ENCODE results near the gene SERPINA5. TPM values are rescaled to one million over a fixed set of nuclear protein-coding genes. Genes with fewer than 3 reads are reported as not detected.

SERPINA5 gene
- total and polyA plus RNA-seq, 7 experiments from 2014 or later = not detected

GRCh38 chr14:94545131-94545841, 35.9 kb upstream of the SERPINA5 start:
- H3K4me3 ChIP-seq (ENCODE audit: low read length) = no peak overlapping the region
- H3K36me3 Mint-ChIP-seq = no peaks in the 10 kb centered on the region
- ATAC-seq (no peak), DNase-seq (no peak)
- no peak overlapping the region for H3K27ac ChIP-seq (ENCODE audit: low read depth, low read length)
- no peaks in the 10 kb centered on the region for H3K9me3 ChIP-seq (ENCODE audit: control insufficient read depth in 2 of 3, low read length in 3 of 3)
- ChIA-PET CTCF (interaction anchor here (0.8 kb wide), 1 partner anchor 206 kb away, joined by 3 read pairs; no protein-coding TSS in a partner anchor), POLR2A (no interaction called here)
- H3K9me3 Mint-ChIP-seq = peaks cover 0 to 13% (median 0%) of the 10 kb centered on the region in 11 donors
- no peaks in the 10 kb centered on the region for H3K4me1 Mint-ChIP-seq
- no peak overlapping the region for H3K27ac Mint-ChIP-seq
- H3K27me3 ChIP-seq (ENCODE audit: control insufficient read depth in 2 of 2, insufficient read depth in 2 of 2, low read length in 2 of 2) = peaks cover 0 to 3% of the 10 kb centered on the region in 2 donors
- peaks cover 0 to 56% (median 14%) of the 10 kb centered on the region in 5 donors for H3K27me3 Mint-ChIP-seq
- no peaks in the 10 kb centered on the region for H3K4me1 ChIP-seq (ENCODE audit: control insufficient read depth in 2 of 2, insufficient read depth in 2 of 2, low read length in 2 of 2)
- H3K4me3 Mint-ChIP-seq = no peak overlapping the region
- no peaks in the 10 kb centered on the region for H3K36me3 ChIP-seq (ENCODE audit: control insufficient read depth in 2 of 3, insufficient read depth in 3 of 3, low read length in 3 of 3)
- intact Hi-C loops (cut with micrococcal nuclease) = loop anchor here in 1 of 2 donors (5.0 kb wide), 1 partner anchor 413 kb away; no protein-coding TSS in a partner anchor

GRCh38 chr14:94547151-94547680, 34.0 kb upstream of the SERPINA5 start:
- Histone ChIP-seq H3K27ac (ENCODE audit: low read depth, low read length) (no peak overlapping the region), H3K9me3 (ENCODE audit: control insufficient read depth in 2 of 3, low read length in 3 of 3) (no peaks in the 10 kb centered on the region), H3K4me3 (ENCODE audit: low read length) (no peak overlapping the region), H3K36me3 (ENCODE audit: control insufficient read depth in 2 of 3, insufficient read depth in 3 of 3, low read length in 3 of 3) (no peaks in the 10 kb centered on the region), H3K27me3 (ENCODE audit: control insufficient read depth in 2 of 2, insufficient read depth in 2 of 2, low read length in 2 of 2) (peaks cover 0 to 3% of the 10 kb centered on the region in 2 donors), H3K4me1 (ENCODE audit: control insufficient read depth in 2 of 2, insufficient read depth in 2 of 2, low read length in 2 of 2) (no peaks in the 10 kb centered on the region)
- Mint-ChIP-seq H3K27me3 (peaks cover 8 to 46% (median 23%) of the 10 kb centered on the region in 5 donors), H3K9me3 (peaks cover 0 to 13% (median 0%) of the 10 kb centered on the region in 11 donors), H3K4me3 (no peak overlapping the region), H3K36me3 (no peaks in the 10 kb centered on the region), H3K27ac (no peak overlapping the region), H3K4me1 (no peaks in the 10 kb centered on the region)
- intact Hi-C loops (cut with micrococcal nuclease) = loop anchor here in 1 of 2 donors (5.0 kb wide), 1 partner anchor 415 kb away; no protein-coding TSS in a partner anchor
- DNase-seq (no peak), ATAC-seq (no peak)
- CTCF ChIA-PET = no interaction called here
- POLR2A ChIA-PET = no interaction called here

GRCh38 chr14:94547726-94548125, 33.5 kb upstream of the SERPINA5 start:
- ATAC-seq (no peak), DNase-seq (no peak)
- H3K27me3 ChIP-seq (ENCODE audit: control insufficient read depth in 2 of 2, insufficient read depth in 2 of 2, low read length in 2 of 2) = peaks cover 0 to 3% of the 10 kb centered on the region in 2 donors
- no peaks in the 10 kb centered on the region for H3K4me1 ChIP-seq (ENCODE audit: control insufficient read depth in 2 of 2, insufficient read depth in 2 of 2, low read length in 2 of 2)
- H3K27me3 Mint-ChIP-seq = peaks cover 13 to 47% (median 28%) of the 10 kb centered on the region in 5 donors
- intact Hi-C loops (cut with micrococcal nuclease) = loop anchor here in 1 of 2 donors (5.0 kb wide), 1 partner anchor 415 kb away; no protein-coding TSS in a partner anchor
- ChIA-PET POLR2A (no interaction called here), CTCF (no interaction called here)
- H3K4me1 Mint-ChIP-seq = no peaks in the 10 kb centered on the region
- H3K27ac Mint-ChIP-seq = no peak overlapping the region
- no peak overlapping the region for H3K4me3 ChIP-seq (ENCODE audit: low read length)
- H3K9me3 ChIP-seq (ENCODE audit: control insufficient read depth in 2 of 3, low read length in 3 of 3) = no peaks in the 10 kb centered on the region
- no peak overlapping the region for H3K4me3 Mint-ChIP-seq
- H3K9me3 Mint-ChIP-seq = peaks cover 0 to 13% (median 4%) of the 10 kb centered on the region in 11 donors
- no peak overlapping the region for H3K27ac ChIP-seq (ENCODE audit: low read depth, low read length)
- no peaks in the 10 kb centered on the region for H3K36me3 Mint-ChIP-seq
- no peaks in the 10 kb centered on the region for H3K36me3 ChIP-seq (ENCODE audit: control insufficient read depth in 2 of 3, insufficient read depth in 3 of 3, low read length in 3 of 3)

- intact Hi-C loops (cut with micrococcal nuclease) = loop anchor here in 1 of 2 donors (5.0 kb wide), 1 partner anchor 416 kb away; no protein-coding TSS in a partner anchor
- H3K27me3 Mint-ChIP-seq = peaks cover 13 to 50% (median 32%) of the 10 kb centered on the region in 5 donors
These were observed 32.9 kb upstream of the SERPINA5 start for GRCh38 chr14:94548131-94548998.

GRCh38 chr14:94548999-94549985, 31.9 kb upstream of the SERPINA5 start:
- ChIA-PET CTCF (interaction anchor here (0.6 to 1.7 kb wide), 4 partner anchors 10 to 417 kb away, joined by 3 to 9 read pairs (median 4); partner anchors contain the start of gene SERPINA4), POLR2A (no interaction called here)
- Histone ChIP-seq H3K27ac (ENCODE audit: low read depth, low read length) (no peak overlapping the region), H3K4me1 (ENCODE audit: control insufficient read depth in 2 of 2, insufficient read depth in 2 of 2, low read length in 2 of 2) (no peaks in the 10 kb centered on the region), H3K27me3 (ENCODE audit: control insufficient read depth in 2 of 2, insufficient read depth in 2 of 2, low read length in 2 of 2) (peaks cover 0 to 3% of the 10 kb centered on the region in 2 donors), H3K4me3 (ENCODE audit: low read length) (no peak overlapping the region), H3K9me3 (ENCODE audit: control insufficient read depth in 2 of 3, low read length in 3 of 3) (no peaks in the 10 kb centered on the region), H3K36me3 (ENCODE audit: control insufficient read depth in 2 of 3, insufficient read depth in 3 of 3, low read length in 3 of 3) (no peaks in the 10 kb centered on the region)
- no peaks in the 10 kb centered on the region for H3K36me3 Mint-ChIP-seq
- H3K27ac Mint-ChIP-seq = no peak overlapping the region
- ATAC-seq = no peak
- peaks cover 16 to 52% (median 39%) of the 10 kb centered on the region in 5 donors for H3K27me3 Mint-ChIP-seq
- DNase-seq = peak in 6 of 9 donors; percentile 4 to 64 (median 21)
- H3K4me1 Mint-ChIP-seq = no peaks in the 10 kb centered on the region
- H3K4me3 Mint-ChIP-seq = no peak overlapping the region
- intact Hi-C loops (cut with micrococcal nuclease) = loop anchor here in 1 of 2 donors (5.0 kb wide), 1 partner anchor 417 kb away; no protein-coding TSS in a partner anchor
- H3K9me3 Mint-ChIP-seq = peaks cover 0 to 17% (median 5%) of the 10 kb centered on the region in 11 donors

More at GRCh38 chr14:94548131-94548998, 32.9 kb upstream of the SERPINA5 start:
- no peaks in the 10 kb centered on the region for H3K4me1 ChIP-seq (ENCODE audit: control insufficient read depth in 2 of 2, insufficient read depth in 2 of 2, low read length in 2 of 2)
- H3K27ac ChIP-seq (ENCODE audit: low read depth, low read length) = no peak overlapping the region
- ATAC-seq (no peak), DNase-seq (no peak)
- H3K4me1 Mint-ChIP-seq = no peaks in the 10 kb centered on the region
- no peaks in the 10 kb centered on the region for H3K9me3 ChIP-seq (ENCODE audit: control insufficient read depth in 2 of 3, low read length in 3 of 3)
- CTCF ChIA-PET = interaction anchor here (0.6 to 1.7 kb wide), 4 partner anchors 9 to 416 kb away, joined by 3 to 9 read pairs (median 4); partner anchors contain the start of gene SERPINA4
- H3K4me3 Mint-ChIP-seq = no peak overlapping the region
- no peak overlapping the region for H3K4me3 ChIP-seq (ENCODE audit: low read length)
- POLR2A ChIA-PET = no interaction called here
- peaks cover 0 to 3% of the 10 kb centered on the region in 2 donors for H3K27me3 ChIP-seq (ENCODE audit: control insufficient read depth in 2 of 2, insufficient read depth in 2 of 2, low read length in 2 of 2)
- H3K9me3 Mint-ChIP-seq = peaks cover 0 to 13% (median 4%) of the 10 kb centered on the region in 11 donors
- H3K27ac Mint-ChIP-seq = no peak overlapping the region
- no peaks in the 10 kb centered on the region for H3K36me3 ChIP-seq (ENCODE audit: control insufficient read depth in 2 of 3, insufficient read depth in 3 of 3, low read length in 3 of 3)
- no peaks in the 10 kb centered on the region for H3K36me3 Mint-ChIP-seq
